GM19395 (cell line): ENCODE measurements around the gene FOXN3.
"Not testable (repeated sequence)": the region's sequence is repeated elsewhere in the genome, so short reads cannot be mapped to it uniquely, and the experiment has no call there.

ENCODE experiments used
- ATAC-seq: cut with Tn5 transposase; IDR thresholded peaks from one replicate; pipeline ENCODE4 v1.9.1; 2021; ENCODE audit warnings: mild to moderate bottlenecking, moderate library complexity; ENCODE audit not compliant: unreplicated experiment

The FOXN3 gene

DNA sequence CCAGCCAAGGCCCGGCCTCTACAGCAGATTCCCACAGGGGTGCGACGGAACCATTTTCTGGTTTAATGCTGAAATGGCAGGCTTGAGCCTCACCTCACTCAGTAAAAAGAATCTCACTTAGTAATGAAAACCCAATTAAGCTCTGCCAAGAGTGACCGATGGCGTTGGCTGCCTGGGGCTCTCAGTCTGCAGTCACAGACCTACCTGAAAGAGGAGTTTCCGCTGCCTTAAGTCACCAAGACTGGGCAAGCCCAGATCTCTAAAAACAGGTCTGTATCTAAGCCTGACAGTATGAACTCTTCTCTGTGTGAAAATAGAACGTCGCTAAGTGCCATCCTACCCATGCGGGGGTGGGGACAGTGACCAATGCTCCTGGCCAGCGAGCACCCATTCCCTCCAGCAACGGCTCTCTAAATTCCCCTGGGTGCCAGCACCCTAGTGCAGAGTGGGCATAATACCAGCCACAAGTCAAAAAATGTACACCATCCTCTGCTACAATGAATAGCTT, 107.3 kb downstream of the FOXN3 start:
- no peak for ATAC-seq

DNA sequence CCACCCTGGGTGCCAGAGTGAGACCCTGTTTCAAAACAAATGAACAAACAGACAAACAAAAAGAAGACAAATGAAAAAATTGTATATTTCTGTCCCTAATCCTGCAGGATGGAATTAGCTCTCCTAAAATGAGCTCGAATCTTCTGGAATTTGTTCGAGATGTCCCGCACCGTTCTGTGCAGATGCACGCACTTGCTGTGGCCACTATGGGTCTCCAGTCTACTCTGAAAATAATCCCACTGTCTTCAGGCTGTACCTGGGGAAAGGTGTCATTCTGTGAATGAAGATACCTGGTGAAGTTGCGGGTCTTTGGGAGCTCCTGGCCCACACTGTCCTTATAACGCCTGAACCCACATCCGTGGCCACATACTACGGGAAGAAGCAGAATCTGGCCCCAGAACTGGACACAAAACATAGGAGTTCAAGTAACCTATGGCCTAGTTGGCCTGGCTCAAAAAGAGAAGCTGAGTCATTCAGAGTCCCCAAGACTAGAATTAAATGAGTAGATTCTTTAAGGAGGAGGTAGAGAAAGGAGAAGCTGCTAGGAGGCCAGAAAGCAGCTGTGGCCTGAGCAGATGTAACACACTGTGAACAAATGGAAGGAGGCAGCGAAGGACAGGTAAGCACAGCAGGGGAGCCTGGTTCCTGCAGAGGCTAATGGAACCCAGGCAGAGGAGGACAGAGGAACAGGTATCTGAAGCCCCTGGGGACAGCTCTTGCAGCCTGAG, 108.6 kb downstream of the FOXN3 start:
- ATAC-seq: peak; percentile 42

DNA sequence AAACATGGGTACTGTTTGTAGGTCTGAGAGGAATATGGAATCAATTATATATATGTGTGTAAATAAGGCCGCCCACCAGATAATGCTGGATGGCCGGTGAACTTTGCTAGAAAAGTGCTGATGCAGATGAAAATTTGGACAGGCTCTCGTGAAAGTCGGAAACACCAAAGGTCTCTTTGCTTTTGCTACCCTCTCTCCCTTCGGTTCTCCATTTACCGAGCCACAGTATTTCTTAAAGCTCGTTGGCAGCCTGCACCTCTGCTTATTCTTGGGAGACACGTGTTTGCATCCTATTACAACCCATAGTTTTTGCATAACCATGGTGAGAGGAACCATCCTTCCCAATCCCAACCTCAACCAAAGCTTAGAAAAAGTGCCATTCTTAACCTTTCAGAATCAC, 109.6 kb downstream of the FOXN3 start:
- ATAC-seq: no peak

DNA sequence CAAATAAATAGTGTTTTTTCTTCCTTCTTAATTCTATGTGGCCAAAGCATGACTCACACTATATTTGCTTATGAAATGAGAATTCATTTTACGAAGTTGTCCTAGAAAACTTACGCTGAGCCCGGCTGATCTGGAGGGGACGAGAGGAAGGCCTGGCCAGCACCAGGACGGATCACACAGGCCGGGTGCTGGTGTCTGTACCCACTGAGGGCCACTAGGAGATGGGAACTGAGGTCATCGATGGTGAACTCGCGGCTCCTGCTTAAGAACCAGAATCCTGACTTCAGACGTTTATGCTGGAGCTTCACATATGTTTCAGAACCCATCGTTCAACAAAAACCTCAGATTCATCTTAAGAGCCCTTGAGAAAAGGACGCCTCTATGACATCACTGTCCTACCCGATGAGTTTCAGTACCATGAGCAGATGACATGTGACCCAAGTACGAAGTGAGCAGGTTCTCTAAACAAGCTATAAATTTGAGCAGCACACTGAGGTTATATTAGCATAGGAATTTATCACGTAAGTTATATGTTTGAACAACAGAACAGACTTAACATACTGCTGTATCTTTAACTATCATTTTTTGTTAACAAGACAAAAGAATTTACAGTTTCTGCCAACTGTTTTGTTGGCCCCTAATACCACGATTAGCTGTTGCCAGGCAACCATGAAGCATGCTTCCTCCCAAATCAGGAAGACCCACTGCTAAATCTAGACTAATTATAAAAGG, 111.9 kb downstream of the FOXN3 start:
- ATAC-seq: peak; percentile 60

GRCh38 chr14:89304561-89304960, 112.5 kb downstream of the FOXN3 start:
- no peak for ATAC-seq

DNA sequence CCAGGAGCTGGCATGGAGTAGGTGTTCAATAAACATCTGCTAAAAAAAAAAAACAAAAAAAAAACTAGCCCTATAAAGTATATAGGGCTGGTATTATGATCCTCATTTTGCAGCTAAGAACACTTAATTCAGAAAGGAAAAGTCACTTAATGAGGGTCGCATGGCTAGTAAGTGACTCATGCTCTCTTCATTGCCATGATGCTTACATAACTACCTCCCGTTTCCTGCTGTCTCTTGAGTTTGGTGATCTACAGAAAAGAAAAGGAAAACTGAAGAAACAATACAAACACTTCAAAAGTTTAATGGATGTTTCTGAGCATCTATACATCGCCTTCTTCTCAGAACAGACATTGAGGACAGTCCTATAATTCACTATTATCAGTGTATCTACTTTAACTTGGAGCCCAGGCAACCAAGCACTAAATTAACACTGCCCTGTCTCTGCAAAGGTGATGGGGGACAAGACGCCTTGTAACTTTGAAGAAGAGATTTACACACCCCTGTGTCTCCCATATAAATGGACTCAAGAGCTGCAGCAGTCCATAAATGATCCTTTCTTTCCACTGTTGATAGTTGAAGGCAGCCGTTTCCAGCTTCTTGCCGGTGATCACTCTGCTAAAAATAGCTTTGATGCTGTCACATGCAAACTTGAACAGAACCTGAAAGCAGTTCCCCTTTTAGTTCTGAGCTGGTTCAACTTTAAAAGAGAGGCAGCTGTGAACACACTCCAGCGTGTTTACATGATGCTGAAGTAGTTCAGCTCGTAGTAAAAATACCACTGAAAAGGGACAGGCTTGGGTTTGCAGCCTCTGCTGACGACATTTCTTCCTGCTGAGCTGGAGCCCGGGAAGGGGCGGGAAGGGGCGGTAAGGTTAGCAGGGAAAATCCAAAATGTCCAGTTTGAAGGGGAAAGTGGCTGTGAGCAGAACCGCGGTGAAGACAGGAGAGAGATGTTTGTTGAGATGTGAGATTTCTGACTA, 113.3 kb downstream of the FOXN3 start:
- ATAC-seq: peak; percentile 70

- no peak for ATAC-seq
Observed at GRCh38 chr14:89302396-89302950, 114.6 kb downstream of the FOXN3 start.

DNA sequence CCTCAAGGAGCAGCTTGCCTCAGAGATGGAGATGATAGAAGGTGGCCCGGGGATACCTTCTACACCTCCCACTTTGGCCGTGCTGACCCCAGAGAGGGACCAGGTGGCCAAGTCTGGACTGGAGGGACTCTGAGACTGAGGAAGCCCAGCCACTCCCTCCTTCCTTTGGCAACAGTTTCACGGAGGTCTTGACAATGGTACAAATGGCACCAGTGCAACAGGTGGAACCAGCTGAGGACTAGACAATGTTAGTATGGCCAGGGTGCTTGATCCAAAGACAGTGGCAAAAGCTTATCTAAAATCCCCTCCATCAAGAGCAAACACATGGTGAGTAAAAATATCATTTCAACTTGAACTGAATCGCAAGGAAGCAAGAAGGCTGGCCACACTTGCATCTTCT, 117.4 kb downstream of the FOXN3 start:
- no peak for ATAC-seq

DNA sequence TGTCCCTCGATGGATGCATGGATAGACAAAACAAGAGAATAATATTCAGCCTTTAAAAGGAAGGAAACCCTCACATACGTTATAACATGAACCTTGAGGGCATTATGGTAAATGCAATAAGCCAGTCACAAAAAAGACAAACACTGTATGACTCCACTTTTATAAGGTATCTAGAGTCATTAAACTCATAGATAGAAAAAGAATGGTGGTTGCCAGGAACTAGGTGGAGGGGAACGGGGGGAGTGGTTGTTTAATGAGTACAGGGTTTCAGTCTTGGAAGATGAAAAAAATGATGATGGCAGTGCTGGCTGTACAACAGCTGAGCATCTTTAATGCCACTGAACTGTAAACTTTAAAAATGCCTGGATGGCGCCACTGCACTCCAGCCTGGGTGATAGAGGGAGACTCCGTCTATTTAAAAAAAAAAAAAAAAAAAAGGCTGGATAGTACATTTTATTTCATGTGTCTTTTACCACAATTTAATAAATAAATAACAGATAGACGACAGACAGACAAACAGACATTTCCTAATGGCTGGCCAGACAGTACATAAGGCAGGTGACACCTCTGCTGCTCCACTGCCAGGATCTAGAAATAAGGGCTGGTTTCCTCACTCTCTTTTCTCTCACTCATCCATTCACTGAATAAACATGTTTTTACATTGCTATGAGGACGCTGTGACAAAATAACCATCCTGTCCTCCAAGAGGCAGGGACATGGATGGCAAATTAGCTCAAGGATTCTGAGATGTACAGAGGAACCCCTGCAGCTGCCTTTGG, 118.8 kb downstream of the FOXN3 start:
- no peak for ATAC-seq

DNA sequence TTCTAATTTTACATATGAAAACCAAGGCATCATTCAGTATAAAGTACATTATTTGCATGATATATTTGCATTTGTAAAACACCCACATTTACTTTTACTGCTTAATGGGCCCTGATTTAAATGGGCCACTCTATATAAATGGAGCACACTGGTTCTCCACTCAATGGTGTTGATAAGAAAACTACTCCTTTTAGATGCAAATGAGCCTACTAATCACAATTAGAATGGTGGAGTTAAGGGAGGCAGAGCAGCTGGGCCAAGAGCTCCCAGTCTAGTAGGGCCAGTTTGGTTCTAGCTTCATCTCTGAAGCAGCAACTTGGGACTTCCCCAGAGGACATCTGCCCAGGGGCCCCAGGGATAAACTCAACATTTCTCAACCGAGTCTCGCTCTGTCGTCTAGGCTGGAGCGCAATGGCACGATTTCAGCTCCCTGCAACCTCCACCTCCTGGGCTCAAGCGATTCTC, 120.7 kb downstream of the FOXN3 start:
- peak; percentile 59 for ATAC-seq

DNA sequence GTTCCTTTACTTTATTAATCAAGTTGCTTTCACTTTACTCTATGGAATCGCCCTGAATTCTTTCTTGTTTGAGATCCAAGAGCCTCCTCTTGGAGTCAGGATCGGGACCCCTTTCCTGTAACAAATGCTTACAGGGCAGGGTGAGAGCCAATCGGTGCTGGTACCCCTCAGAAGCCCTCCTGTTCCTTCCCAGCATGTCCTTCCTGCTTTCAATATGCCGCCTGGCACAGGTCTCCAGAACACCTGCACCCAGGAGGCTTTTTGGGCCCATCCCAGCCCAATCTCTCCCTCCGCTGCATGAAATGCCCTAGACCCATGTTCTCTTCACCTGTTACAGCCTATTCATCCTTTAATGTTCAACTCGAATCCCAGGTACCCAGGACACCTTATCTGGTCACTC, 122.2 kb downstream of the FOXN3 start:
- ATAC-seq: no peak

GRCh38 chr14:89294469-89294868, 122.6 kb downstream of the FOXN3 start:
- ATAC-seq: not testable (repeated sequence)

DNA sequence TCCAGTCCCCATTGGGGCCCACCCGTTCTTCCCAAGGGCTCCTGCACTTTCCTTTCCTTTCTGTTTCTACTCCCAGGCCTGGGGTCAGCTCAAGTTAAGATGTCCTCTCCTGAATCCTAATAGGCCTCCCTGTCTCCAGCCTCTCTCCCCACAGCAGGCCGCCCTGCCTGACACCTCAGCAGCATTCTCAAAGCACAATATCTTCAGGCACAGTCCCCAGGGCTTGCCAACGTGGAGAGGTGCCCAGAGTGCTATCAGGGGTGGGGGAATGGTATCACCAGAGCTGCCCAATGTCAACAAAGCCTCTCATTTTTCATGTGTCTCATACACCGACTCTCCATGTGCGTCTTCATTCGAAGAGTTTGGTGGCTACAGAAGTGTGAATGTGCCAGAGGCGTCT, 123.0 kb downstream of the FOXN3 start:
- no peak for ATAC-seq

DNA sequence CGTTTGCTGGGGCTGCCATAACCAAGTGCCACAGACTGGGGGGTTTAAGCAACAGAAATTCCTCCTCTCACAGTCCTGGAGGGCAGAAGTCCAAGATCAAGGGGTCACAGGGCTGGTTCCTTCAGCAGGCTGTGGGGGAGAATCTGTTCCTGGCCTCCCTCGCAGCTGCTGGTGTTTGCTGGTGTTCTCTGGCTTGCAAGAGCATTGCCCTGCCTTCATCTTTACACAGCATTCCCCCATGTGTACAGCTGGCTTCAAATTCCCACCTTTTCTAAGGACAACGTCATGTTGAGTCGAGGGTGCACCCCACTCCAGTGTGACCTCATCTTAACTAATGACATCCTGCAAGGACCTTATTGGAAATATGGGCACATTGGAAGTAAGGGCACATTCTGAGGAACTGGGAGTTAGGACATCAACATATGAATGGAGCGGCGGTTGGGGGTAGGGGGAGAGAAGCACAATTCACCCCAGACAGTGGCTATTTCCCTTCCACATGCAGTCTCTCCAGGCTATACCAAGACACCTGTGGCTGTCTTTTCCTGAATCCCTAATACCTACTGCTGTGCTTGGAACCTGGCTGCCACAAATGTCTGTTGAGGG, 123.6 kb downstream of the FOXN3 start:
- no peak for ATAC-seq

GRCh38 chr14:89292579-89293313, 124.3 kb downstream of the FOXN3 start:
- no peak for ATAC-seq

GRCh38 chr14:89291351-89291940, 125.6 kb downstream of the FOXN3 start:
- no peak for ATAC-seq

GRCh38 chr14:89290813-89291212, 126.2 kb downstream of the FOXN3 start:
- ATAC-seq: no peak

DNA sequence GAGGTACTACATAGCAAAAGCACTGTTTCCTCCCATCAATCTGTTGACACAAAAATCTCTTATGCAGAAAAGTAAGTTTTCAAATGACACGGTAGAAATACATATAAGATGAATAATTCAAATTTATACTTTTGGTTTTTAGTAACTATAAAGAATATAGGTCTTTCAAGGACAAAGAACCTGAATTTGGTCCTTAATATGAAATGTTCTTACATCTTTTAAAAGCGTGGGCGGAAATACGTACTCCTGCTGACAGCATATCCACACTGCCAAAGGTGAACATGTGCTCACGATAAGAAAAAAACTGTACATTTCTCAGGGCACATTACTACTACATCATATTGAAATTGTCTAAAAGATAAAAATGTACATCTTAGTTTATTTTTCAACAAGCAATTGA, 127.6 kb downstream of the FOXN3 start:
- ATAC-seq: no peak
